ENCODE results near the gene SPRED2.

DNA sequence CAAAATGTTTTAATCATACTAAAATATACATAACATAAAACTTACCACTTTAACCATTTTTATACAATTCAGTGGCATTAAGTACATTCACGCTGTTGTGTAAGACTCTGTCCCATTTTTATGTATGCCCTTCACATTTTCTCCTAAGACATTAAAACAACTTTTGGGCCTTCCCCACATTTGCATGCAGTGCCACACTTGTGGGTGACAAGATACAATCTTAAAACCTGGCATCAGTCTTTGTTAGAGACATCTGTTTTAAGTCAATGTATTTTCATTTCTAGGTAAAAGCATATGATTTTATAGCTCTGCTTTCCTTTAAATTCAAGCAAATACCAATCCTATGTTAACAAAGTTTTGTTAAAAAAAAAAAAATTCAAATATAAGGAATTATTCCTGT, 17.3 kb downstream of the SPRED2 start:
- TF ChIP-seq, protein P1, sequence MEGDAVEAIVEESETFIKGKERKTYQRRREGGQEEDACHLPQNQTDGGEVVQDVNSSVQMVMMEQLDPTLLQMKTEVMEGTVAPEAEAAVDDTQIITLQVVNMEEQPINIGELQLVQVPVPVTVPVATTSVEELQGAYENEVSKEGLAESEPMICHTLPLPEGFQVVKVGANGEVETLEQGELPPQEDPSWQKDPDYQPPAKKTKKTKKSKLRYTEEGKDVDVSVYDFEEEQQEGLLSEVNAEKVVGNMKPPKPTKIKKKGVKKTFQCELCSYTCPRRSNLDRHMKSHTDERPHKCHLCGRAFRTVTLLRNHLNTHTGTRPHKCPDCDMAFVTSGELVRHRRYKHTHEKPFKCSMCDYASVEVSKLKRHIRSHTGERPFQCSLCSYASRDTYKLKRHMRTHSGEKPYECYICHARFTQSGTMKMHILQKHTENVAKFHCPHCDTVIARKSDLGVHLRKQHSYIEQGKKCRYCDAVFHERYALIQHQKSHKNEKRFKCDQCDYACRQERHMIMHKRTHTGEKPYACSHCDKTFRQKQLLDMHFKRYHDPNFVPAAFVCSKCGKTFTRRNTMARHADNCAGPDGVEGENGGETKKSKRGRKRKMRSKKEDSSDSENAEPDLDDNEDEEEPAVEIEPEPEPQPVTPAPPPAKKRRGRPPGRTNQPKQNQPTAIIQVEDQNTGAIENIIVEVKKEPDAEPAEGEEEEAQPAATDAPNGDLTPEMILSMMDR (IDR thresholded peaks at IDR 0.05; ENCODE audit: low read depth, low read length) = no peak
- TF ChIP-seq EZH2phosphoT487 (IDR thresholded peaks at IDR 0.05; ENCODE audit: low read depth) = no peak
